AG04449 (cell line): Measurements from ENCODE around the gene EFNA5.

Experiments
- CTCF ChIA-PET: fragments of 350-600 bp; formaldehyde crosslinking; extraction: SDS; loops from one replicate; lab custom pipeline; 2021; ENCODE audit warnings: antibody characterized with exemption; lab: Yijun Ruan, JAX
- POLR2A ChIA-PET: fragments of 400-600, 350-600 bp; formaldehyde crosslinking; extraction: SDS; loops from one replicate; lab custom pipeline; 2020; ENCODE audit warnings: antibody characterized with exemption, inconsistent platforms; lab: Yijun Ruan, JAX
- DNase-seq: peaks from one replicate; pipeline ENCODE4 v3.0.0-alpha.2; 2010; ENCODE audit warnings: low read depth, low spot score
- H3K4me3 ChIP-seq: 2 replicates; pipeline ENCODE4 v1.5.1; 2011; ENCODE audit warnings: low read depth, mild to moderate bottlenecking, control low read depth, low read length
- TF ChIP-seq, protein P1 (sequence below): IDR thresholded peaks from one replicate; pipeline ENCODE4 v1.5.1; 2011; ENCODE audit warnings: mild to moderate bottlenecking, moderate library complexity, low read length, control low read depth, inconsistent platforms; ENCODE audit not compliant: insufficient read depth; ENCODE audit errors: missing control alignments

The EFNA5 gene

DNA sequence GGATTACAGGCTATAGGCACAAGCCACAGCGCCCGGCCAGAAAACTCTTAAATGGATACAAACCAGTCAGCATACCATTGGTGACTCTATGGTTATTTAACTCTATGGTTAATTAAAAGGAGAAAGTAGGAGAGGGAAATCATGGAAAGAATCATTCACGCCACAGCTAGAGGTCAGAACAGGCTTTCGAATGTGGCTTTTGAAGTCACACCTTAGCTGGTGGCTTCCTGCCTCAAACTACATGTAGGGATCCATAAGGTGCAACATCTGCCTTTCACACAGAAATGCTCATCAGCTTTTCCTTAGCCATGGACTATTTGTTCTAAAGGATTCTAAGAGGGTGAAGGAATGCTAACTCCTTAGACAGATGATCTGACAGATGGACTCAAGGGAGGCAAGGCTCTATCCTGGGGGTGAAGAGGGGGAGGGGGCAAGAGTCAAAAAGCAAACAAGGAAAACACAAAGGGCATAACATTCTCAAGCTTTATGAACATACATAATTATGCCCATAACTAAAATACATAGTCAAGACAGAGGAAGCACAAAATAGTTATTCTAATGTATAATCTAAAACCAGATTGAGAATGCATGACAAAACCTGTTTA is 130.9 kb downstream of the EFNA5 start:
- CTCF ChIA-PET, result no interaction called here
- H3K4me3 ChIP-seq, result no peak overlapping the region
- no peak for DNase-seq
- POLR2A ChIA-PET, result no interaction called here
- TF ChIP-seq, protein P1, sequence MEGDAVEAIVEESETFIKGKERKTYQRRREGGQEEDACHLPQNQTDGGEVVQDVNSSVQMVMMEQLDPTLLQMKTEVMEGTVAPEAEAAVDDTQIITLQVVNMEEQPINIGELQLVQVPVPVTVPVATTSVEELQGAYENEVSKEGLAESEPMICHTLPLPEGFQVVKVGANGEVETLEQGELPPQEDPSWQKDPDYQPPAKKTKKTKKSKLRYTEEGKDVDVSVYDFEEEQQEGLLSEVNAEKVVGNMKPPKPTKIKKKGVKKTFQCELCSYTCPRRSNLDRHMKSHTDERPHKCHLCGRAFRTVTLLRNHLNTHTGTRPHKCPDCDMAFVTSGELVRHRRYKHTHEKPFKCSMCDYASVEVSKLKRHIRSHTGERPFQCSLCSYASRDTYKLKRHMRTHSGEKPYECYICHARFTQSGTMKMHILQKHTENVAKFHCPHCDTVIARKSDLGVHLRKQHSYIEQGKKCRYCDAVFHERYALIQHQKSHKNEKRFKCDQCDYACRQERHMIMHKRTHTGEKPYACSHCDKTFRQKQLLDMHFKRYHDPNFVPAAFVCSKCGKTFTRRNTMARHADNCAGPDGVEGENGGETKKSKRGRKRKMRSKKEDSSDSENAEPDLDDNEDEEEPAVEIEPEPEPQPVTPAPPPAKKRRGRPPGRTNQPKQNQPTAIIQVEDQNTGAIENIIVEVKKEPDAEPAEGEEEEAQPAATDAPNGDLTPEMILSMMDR, result no peak

- ChIA-PET CTCF (no interaction called here), POLR2A (no interaction called here)
- no peak for DNase-seq
- TF ChIP-seq, protein P1, result no peak
- no peak overlapping the region for H3K4me3 ChIP-seq
Observed at GRCh38 chr5:107538805-107539445, 131.8 kb downstream of the EFNA5 start.

GRCh38 chr5:107538331-107538730 is 132.4 kb downstream of the EFNA5 start:
- CTCF ChIA-PET, result no interaction called here
- no peak for DNase-seq

GRCh38 chr5:107535849-107536248 is 134.9 kb downstream of the EFNA5 start:
- CTCF ChIA-PET, result no interaction called here
- no peak overlapping the region for H3K4me3 ChIP-seq
- POLR2A ChIA-PET, result no interaction called here
- TF ChIP-seq, protein P1, result no peak
- no peak for DNase-seq

More at GRCh38 chr5:107538331-107538730, 132.4 kb downstream of the EFNA5 start:
- POLR2A ChIA-PET, result no interaction called here
- TF ChIP-seq, protein P1, result no peak
- H3K4me3 ChIP-seq, result no peak overlapping the region

GRCh38 chr5:107533910-107534876 is 136.5 kb downstream of the EFNA5 start:
- no peak overlapping the region for H3K4me3 ChIP-seq
- TF ChIP-seq, protein P1, result no peak
- no peak for DNase-seq
- POLR2A ChIA-PET, result no interaction called here
- CTCF ChIA-PET, result interaction anchor here (1.0 to 1.1 kb wide), 2 partner anchors 18 to 38 kb away, joined by 3 read pairs; no protein-coding TSS in a partner anchor
